HL-60 (cell line): ENCODE measurements around the gene AP1AR.

ENCODE experiments used
- DNase-seq, 2 experiments: peaks; one replicate each; pipeline ENCODE4 v3.0.0-alpha.2; 2010 to 2020; ENCODE audit warnings: low read depth in 1 of 2, low spot score in 1 of 2
- H3K27ac ChIP-seq: fragments of 250-450 bp; sonication (Bioruptor Pico); replicated peaks from 2 replicates; pipeline ENCODE4 v1.5.1; 2020; ENCODE audit warnings: mild to moderate bottlenecking, moderate library complexity
- H3K27me3 ChIP-seq: fragments of 250-450 bp; sonication (Bioruptor Pico); 2 replicates; pipeline ENCODE4 v1.5.1; 2021; ENCODE audit warnings: mild to moderate bottlenecking, moderate library complexity; ENCODE audit not compliant: insufficient read depth, poor library complexity, severe bottlenecking
- H3K4me3 ChIP-seq: replicated peaks from 2 replicates; pipeline ENCODE4 v1.5.1; 2011; ENCODE audit warnings: mild to moderate bottlenecking, control low read depth, low read length; ENCODE audit not compliant: insufficient read depth
- CTCF ChIP-seq: IDR thresholded peaks from one replicate; pipeline ENCODE4 v1.5.1; 2011; ENCODE audit warnings: low read length, control low read depth, inconsistent platforms; ENCODE audit not compliant: insufficient read depth
- GABPA ChIP-seq: IDR thresholded peaks from 2 replicates; pipeline ENCODE4 v1.6.1; 2012; ENCODE audit warnings: low read depth
- POLR2AphosphoS5 ChIP-seq: IDR thresholded peaks from 2 replicates; pipeline ENCODE4 v1.6.1; 2012; ENCODE audit warnings: low read depth
- SPI1 ChIP-seq: IDR thresholded peaks from 2 replicates; pipeline ENCODE4 v1.6.1; 2012; ENCODE audit warnings: low read depth, mild to moderate bottlenecking, borderline replicate concordance
- TF ChIP-seq, protein P1 (sequence below): IDR thresholded peaks from 2 replicates; pipeline ENCODE4 v1.6.1; 2012; ENCODE audit warnings: low read depth; ENCODE audit not compliant: insufficient replicate concordance

AP1AR gene

DNA sequence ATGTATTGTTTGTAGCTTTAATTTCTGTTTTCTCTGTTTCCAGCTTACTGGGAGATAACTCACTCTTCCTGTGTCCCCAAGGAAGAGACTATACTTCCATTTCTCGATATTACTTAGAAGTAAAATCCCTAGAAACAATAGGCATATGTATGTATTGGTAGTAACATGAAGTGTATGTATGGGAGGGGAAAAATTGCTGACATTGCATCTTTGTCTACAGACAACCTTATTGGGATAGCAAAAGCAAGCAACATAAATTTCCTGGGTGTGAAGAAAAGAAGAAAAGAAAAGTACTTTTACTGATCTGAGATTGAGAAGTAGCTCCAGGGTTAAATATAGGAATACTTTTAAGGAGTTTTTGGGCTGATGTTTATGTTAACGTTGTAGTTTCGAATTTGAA lies 15.4 kb downstream of the AP1AR start:
- Histone ChIP-seq H3K27ac (no peak overlapping the region), H3K4me3 (no peak overlapping the region), H3K27me3 (no peaks in the 10 kb centered on the region)
- no peak for TF ChIP-seq CTCF
- TF ChIP-seq GABPA: no peak
- TF ChIP-seq, protein P1, sequence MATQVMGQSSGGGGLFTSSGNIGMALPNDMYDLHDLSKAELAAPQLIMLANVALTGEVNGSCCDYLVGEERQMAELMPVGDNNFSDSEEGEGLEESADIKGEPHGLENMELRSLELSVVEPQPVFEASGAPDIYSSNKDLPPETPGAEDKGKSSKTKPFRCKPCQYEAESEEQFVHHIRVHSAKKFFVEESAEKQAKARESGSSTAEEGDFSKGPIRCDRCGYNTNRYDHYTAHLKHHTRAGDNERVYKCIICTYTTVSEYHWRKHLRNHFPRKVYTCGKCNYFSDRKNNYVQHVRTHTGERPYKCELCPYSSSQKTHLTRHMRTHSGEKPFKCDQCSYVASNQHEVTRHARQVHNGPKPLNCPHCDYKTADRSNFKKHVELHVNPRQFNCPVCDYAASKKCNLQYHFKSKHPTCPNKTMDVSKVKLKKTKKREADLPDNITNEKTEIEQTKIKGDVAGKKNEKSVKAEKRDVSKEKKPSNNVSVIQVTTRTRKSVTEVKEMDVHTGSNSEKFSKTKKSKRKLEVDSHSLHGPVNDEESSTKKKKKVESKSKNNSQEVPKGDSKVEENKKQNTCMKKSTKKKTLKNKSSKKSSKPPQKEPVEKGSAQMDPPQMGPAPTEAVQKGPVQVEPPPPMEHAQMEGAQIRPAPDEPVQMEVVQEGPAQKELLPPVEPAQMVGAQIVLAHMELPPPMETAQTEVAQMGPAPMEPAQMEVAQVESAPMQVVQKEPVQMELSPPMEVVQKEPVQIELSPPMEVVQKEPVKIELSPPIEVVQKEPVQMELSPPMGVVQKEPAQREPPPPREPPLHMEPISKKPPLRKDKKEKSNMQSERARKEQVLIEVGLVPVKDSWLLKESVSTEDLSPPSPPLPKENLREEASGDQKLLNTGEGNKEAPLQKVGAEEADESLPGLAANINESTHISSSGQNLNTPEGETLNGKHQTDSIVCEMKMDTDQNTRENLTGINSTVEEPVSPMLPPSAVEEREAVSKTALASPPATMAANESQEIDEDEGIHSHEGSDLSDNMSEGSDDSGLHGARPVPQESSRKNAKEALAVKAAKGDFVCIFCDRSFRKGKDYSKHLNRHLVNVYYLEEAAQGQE: no peak
- DNase-seq: no peak

DNA sequence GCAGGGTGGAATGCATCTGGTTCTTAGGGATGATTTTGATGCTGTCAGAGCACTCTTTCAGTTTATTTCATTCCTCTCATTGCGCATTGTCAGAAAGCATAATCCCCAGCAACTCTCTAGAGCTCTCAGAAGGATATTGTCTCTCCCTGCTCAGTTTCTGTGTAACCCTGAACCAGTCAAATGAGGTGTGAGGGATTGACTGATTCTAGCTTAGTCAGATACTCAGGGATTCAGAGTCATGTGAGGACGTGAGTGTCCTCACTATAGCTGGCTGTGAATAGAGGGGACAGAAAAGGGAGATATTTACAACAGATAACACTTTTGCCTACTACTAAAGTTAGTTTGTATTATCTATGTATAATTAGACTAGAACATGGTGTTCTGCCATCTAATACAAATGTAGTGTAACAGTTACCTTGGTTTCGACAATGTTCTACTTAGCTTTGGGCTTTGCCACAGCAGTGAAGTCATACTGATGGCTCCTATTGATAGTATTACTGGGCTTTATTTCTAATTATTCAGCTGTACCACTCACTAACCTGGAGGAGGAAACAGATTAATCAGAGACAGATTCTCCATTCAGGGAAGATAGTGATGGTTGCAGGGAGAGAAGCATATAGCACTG lies 19.5 kb downstream of the AP1AR start:
- Histone ChIP-seq H3K4me3 (no peak overlapping the region), H3K27ac (no peak overlapping the region), H3K27me3 (no peaks in the 10 kb centered on the region)
- TF ChIP-seq GABPA (no peak), SPI1 (no peak), POLR2AphosphoS5 (no peak), CTCF (no peak)
- TF ChIP-seq, protein P1: no peak
- DNase-seq: no peak

GRCh38 chr4:112252234-112252633 lies 20.6 kb downstream of the AP1AR start:
- no peak for DNase-seq
- H3K27me3 ChIP-seq: no peaks in the 10 kb centered on the region
- H3K4me3 ChIP-seq: no peak overlapping the region
- no peak overlapping the region for H3K27ac ChIP-seq
- TF ChIP-seq GABPA (no peak), POLR2AphosphoS5 (no peak), CTCF (no peak), SPI1 (no peak)
- TF ChIP-seq, protein P1: no peak
